HG03060 (cell line): ENCODE data around the gene IL21.
A peak's percentile ranks its signal among the peaks of the same experiment; 100 is the strongest.

Experiments used
- ATAC-seq: cut with Tn5 transposase; IDR thresholded peaks from one replicate; pipeline ENCODE4 v1.9.1; 2021; ENCODE audit warnings: low read depth, moderate number of reproducible peaks; ENCODE audit not compliant: unreplicated experiment

The IL21 gene

DNA sequence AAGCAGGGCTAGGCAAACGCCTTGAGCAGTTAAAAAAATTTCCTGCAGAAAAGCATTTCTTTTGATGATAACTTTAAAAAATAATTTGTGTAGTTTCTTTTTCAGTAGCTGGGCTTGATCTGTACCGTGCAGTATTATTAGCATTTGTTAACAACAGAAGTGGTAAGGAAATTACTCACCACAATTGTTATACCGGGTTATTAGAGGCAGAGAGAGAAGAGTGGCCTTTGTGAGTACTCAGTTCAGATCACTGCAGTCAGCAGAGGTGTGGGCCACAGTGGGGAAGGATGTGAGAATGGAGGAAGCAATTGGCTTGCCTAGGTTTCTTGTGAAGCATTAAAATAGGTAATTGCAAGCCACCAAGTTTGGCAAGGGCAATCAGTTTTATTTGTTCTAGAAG, 14.3 kb upstream of the IL21 start:
- peak; percentile 70 for ATAC-seq

DNA sequence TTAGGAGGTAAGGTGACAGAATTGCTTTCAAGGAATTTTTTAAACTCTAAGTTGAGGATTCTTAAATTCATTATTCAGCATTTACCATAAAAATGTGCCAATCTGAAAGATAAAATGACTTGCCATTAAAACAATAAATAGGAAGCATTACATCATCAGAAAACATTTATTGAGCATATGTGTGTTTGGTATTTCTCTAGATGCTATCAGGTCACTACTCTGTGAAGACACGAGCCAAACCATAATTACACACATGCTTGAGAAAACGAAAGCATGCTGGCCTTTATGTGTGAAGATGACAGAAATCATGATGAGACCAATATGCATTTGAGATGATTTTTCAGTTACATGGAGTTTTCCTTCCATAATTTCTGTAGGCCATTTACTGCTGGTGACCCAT, 12.3 kb upstream of the IL21 start:
- ATAC-seq, result no peak

DNA sequence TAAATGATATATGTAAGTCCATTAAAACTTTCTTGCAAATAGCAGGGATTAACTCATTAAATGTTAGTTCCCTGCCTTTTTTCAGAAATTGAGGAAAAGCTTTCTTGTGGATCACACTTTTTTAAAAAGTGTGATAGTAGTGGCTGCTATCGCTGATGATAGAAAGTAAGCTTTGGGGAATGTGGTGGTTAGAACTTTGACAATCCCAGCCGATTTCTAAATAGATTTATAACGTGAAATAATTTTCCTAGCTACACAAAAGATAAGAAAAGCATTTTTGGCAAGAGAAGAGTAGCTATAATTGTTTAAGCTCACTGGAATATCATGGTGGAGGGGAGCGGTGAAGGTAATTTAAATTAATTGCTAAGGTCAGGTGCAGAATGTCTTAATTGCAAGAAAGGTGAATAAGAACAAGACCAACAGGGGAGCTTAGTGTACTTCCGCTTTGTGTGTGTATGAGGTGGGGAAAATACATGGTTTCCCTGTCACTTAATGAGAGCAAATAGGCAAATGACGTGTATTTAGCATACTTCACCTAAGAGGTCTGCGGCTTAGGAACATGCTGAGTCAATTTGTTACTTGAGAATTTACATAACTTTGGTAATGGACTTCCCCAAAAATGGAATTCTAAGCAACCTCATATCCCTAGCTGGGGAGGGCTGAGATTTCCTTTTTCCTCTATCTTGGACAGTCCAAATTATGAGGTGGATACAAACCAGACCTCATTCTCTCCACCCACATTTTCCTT, 11.7 kb upstream of the IL21 start:
- ATAC-seq, result peak; percentile 76

DNA sequence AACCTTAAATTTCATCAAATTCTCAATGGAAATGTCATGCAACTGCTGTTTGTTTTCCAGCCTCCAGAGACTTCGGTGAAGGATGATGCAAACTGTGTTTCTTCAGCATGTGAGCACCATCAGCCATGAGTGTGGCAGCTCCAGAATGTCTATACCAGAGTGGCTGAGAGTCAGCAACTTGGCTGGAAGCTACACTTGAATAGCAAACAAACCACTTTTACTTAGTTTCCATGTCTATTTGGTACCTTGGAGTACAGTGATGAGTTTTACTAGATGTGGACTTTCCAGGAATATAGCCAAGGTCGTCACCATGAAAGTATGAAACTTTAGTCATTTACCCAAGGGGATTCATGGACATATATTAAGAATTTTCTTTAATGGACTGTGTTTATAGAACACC, 4.3 kb upstream of the IL21 start:
- ATAC-seq, result no peak

DNA sequence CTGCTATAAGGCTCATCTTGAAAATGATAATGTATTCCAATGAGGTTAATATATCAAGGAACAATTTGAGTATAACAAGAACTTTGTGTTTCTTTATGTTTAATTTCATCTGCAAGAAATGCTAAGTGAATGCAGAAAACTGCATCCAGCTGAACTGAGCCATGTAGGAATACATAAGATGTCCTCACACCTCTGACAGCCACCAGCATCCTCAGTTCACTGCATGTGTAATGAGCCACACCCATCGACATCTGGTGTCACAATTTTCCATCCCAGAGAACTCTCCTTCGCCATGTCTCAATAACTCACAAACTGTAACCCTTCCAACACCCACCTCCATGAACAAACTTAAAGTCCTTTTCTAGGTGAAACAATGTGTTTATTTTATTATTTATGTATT, 3.3 kb upstream of the IL21 start:
- no peak for ATAC-seq

DNA sequence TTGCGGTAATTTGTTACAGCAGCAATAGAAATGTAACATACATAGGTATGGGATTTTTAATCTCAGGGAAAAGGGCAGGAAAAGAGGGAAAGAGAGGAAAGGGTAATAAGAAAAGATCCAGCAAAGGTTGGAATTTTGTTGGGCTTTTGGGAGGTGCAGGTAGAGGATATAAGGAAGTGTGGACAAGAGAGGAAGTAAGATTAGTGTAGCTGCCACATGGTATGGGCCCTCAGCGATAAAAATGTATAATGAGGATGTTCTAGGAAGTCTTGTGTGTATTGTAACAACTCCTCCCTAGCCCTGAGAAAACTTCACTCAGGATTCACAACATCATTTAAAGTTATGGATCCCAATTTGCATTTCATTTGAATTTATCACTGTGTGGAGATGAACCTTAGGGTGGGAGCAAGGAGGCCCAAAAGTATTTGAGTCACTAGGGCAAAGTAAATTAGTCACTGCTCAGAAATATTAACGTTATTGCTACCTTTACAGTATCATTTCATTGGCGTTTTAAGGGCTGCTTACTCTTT, 2.8 kb upstream of the IL21 start:
- ATAC-seq, result no peak

DNA sequence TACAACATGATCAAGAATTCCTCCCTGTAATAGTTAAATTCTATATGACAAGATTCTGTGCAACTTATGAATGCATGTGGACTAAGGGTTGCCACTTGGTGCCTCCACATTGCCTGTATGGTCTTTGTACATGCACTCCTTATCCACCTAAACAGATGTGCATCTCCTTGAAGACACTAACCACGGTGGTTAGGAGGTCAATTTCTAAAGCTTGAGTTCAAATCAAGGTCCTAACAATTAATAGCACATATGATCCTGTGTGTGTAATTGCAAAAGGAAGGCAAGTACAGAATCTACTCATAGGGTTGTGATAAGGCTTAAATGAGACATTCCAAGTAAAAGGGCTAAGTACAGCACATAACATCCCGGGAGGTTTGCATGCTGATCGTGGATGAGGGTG, 1.5 kb upstream of the IL21 start:
- ATAC-seq, result no peak

DNA sequence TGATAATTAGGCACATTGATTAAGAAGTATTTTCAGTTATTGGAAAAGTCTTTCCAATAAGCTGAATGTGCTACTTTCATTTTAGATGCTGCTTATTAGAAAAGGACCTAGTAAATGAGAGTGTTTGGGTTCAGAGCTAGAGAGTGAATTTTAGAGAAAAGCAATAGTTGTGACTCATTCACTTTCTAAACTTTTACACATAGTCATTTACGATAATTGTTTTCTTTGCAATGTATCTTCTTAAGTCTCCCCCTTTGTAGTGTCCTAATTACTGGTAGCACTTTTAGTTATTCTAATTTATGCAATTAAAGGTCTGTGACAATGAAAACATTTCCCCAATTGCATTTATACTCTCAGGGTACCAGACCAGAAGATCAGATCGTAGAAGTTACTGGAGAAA, 1.3 kb downstream of the IL21 start:
- ATAC-seq, result no peak

DNA sequence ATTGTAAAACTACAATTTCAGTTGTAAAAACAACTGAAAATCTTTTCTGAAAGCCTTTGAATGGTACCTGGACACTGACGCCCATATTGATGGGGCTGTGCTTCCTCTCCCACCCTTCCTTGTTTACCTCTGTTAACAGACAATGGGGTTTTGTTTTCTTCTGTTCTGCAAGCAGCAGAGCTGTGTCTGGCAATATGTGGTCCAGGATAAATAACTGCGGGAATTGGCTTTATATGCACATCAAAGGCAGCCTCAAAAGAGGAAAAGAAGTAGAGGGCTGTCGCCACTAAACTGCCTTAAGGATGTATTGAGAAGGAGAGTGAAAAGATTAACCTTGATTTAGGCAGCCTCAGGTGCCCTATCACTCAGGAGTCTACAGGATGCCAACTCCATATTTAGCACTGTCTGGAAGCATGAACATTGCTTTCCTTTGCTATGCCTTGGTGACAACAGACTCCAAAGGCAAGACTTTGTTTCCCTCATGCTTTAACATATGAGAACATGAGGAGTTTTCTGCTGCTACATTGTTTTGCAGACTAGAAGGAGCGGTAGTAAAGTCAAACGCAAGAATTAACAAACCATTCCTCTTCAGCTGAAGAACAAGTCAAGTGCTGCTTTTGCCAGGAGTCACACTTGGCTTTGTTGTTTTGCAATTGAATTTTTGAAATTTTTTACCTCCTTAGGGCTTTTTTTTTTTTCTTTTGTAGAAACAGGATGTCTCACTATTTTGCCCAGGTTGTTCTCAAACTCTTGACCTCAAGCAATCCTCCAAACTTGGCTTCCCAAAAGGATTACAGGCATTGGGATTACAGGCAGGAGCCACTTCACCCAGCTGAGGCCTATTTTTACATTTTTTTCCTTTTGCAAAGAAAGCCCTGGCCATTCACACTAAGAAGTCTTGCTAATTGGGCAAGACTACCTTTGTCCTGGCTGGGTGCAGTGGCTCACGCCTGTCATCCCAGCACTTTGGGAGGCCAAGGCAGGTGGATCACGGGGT, 3.0 kb downstream of the IL21 start:
- ATAC-seq, result no peak

DNA sequence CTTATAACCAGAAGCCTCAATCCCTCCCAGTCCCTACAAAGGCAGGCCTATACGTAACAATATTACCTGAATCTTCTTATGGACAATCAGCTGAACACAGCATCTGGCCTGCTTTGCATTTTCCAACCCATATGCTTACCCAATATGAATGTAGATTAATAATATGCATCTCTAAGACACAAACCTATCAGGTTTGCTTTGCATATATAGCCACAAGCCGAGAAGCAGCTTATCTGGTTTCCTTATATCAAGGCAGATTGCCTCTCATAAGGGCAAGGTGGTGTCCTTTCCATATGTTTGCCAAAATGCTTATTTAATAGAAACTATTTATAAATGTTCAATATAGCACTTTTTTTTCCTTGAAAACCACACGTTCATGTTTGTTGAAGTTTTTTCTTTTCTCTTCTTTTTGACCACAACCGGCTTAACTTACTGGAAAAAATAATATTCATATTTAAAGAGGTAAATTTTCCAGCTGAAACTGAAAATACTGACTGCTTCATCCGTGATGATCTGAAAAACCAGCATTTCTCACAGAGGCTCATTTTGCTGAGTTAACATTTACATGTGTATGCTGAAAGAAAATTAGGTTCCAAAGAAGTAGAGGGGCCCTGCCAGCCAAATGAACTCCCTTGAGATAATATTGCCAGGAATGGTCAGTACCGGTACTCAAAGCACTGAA, 3.8 kb downstream of the IL21 start:
- ATAC-seq, result no peak

DNA sequence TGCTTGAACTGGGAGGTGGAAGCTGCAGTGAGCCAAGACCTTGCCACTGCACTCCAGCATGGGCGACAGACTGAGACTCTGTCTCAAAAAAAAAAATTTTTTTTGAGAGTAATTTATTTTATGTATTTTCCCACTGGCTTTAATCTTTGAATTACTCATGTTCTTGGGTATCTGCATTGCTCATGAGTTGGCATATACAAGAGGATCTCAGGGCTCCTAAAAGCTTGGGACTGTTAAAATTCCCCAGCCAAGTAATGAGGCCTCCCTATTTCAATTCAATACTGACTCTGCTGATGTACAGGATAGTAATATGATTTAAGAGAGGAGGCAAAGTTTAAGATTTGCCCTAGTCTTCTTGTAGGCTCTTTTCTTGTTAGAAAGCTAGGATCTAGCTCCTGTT, 6.2 kb downstream of the IL21 start:
- no peak for ATAC-seq

DNA sequence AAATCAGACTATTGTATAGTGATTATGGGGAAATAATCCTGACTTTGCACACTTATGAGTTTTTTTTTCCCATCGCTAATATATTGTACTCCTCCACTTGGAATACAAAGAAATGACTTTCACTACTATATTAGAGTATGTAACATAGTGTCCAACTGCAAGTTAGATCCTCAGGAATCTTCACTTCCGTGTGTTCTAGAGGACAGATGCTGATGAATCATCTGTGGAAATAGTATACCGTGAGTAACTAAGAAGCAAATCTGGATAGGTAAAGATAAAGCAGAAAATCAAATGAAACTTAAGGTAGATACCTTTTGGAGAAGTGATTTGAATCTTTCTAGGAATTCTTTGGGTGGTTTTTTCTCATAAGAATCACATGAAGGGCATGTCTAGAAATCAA, 8.3 kb downstream of the IL21 start:
- ATAC-seq, result no peak

DNA sequence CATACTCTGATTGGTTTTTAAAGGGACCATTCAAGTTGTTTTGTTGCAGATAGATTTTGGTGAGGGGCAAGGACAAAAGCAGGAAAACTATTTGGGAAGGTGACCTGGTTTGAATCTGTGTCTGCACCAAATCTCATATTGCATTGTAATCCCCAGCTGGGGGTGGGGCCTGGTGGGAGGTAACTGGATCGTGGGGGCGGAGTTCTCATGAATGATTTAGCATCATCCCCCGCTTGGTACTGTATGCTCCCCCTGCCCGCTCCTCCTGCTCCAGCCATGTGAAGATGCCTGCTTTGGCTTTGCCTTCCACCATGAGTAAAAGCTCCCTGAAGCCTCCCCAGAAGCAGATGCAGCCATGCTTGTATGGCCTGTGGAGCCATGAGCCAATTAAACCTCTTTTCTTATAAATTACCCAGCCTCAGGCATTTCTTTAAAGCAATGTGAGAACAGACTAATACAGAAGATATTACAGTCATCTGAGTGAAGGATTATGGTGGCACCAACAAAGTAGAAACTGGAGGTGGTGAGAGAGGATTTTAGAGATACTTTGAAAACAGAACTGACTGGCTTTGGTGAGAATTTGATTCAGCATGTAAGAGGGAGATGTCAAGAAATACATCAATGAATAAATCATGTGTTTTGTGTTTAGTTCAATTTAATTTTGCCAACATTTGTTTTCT, 14.4 kb downstream of the IL21 start:
- no peak for ATAC-seq

DNA sequence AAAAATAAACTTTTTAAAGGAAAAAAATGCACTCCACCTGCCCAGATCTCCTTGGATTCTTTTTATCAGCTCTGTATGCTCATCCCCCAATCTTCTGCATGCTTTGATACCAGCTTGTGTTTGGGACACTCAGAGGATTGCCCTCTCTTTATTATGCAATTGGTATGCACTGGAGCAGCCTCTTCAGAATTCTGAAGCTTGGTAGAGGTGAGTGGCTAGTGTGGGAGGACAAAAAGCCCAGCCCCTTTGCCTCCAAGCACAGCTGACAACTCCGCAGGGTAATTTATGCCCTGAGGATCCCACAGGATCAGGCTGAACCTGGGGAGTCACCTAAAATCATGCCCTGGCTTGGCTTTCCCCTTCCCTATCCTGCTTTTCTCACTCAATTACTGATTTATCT, 16.7 kb downstream of the IL21 start:
- ATAC-seq, result no peak

DNA sequence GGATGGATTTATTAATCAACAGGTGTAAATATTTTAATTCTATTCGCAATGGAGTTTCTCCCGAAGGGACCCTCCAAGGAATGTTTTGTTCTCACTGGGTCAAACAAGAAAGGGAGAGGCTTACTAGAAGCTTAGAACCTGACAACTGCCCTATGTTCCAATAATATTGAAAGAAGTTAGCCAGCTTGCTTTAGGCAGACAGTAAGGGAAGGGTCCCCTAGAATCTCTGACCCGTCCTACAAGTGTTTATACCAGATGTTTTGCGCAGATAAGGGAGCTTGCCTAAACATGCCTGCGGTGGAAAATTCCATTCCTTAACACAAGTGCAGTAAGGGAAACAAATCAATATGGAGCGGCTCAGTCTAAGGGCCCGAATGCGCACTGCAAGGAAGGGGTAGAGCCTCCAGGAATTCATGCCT, 17.7 kb downstream of the IL21 start:
- ATAC-seq, result no peak

DNA sequence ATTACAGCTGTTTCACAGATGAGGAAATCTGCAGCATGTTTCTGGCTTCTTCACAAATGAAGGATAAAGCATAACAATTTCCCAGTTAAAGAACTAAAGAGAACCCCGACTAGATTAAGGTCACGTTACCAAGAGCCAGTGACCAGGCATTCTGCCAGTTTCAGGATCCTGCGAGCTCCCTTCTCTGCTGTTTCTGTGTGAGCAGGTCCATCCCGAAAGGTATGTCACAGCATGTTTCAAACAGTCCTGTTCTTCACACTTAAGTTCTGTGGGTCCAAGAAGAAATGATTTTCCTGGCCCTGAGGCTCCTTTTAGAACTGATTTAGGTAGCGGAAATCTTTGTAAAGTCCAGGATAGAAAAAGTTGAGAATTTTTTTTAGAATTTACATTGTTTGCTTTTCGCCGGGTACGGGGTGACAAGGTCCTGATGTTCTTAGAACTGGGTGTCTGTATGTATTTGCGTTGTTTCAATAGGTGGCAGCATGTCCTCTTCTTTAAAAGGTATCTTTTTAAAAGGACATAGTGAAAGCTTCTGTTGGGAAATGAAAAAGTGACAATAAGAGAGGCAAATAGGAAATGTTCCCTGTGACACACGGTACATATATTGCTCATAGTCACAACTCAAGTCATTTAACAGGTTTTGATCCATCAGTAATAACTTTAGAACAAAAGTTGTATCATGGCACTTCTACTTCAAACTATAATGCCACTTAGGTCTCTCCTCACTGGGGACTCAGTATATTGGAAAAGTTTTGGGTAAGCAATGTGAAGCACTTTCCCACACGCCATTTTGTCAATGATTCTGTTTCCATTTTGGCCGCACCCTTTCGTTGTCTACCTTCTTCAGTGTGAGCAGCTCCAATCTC, 18.4 kb downstream of the IL21 start:
- no peak for ATAC-seq

DNA sequence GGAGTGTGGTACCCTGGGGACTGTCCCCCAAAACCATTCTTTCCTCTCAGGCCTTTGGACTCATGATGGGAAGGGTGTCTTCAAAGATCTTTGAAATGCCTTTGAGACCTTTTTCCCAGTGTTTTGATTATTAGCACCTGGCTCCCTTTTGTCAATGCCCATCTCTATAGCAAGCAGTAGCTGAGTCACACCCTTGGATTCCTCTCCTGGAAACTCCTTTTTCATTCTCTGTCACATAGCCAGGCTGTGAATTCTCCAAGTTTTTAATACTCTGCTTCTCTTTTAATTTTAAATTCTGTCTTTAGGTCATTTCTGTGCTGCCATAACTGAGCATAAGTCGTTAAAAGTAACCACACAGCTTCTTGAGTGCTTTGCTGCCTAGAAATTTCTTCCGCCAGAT, 29.7 kb downstream of the IL21 start:
- ATAC-seq, result no peak

DNA sequence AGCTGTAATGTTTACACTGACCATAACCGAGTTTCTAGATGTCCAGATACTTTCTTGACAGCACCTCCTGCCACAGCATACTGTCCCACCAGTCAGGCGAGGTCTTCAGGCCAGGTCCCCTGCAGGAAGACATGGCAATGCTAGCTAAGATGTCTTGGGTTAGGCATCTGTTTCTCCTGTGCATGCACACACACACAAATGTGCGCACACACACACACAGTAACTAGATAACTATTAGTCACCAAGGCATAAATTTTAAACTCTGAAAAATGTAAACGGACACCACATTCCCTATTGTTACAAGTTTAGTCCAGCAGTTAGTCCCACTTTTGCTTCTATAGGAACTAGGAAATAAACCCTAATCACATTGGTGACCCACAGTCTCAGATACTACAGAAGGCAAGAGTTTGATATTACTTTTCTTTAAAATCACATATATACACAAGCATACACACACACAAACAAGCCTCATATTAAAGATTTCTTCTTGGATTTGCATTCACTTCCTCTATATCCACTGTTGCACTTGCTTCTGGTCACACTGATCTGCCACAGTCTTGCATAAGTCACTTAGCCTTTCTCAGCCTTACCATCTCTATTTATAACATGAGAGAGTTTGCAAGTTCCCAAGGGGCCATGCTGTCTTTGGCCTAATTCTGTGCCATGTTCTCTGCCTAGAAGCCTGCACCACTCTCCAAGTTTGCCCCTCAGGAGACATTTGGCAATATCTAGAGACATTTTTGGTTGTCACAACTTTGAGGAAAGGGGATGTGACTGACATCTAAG, 32.2 kb downstream of the IL21 start:
- ATAC-seq, result no peak

DNA sequence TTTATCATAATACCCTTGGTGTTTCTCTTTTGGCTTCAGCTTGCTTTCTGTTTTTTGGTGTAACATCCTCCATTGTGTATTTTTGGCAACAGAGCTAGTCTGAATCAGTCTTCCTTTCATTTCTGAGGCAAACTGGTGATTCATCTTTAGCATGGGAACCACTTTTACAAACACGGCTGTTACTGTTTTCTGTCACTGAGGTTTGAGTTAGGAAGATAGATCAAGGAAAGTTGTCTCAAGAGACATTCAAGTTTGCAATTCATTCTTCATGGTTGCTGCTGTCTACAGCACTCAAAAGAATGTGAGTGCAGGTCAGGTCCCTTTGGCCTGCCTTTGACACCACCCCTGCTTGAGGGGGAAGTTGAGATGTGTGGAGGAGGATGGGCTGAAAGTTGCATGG, 36.3 kb downstream of the IL21 start:
- peak; percentile 59 for ATAC-seq
